Tibial nerve (tissue), 4 donors: ENCODE data around the gene SNX11. TPM values are rescaled to one million over a fixed set of nuclear protein-coding genes. Genes with fewer than 3 reads are reported as not detected.
"Not testable (repeated sequence)": the region's sequence is repeated elsewhere in the genome, so short reads cannot be mapped to it uniquely, and the experiment has no call there.

Experiments used
- DNase-seq, 2 donors: peaks; one replicate each; pipeline ENCODE4 v3.0.0-alpha.2; 2019; ENCODE audit warnings: low spot score in 2 of 2
- H3K27ac ChIP-seq, 4 donors: fragments of 200-600 bp; sonication (generic) in 3 of 4; one replicate each; pipeline ENCODE4 v1.5.1; 2017 to 2019; ENCODE audit warnings: mild to moderate bottlenecking in 1 of 4
- H3K27me3 ChIP-seq, 2 donors: fragments of 200-600 bp; sonication (generic) in 1 of 2; one replicate each; pipeline versions ENCODE4 v1.5.1 to v1.6.0; 2017 to 2019
- H3K36me3 ChIP-seq, 3 donors: fragments of 200-600 bp; sonication (generic); one replicate each; pipeline ENCODE4 v1.5.1; 2018 to 2019
- H3K4me1 ChIP-seq, 4 donors: fragments of 200-600 bp; sonication (generic) in 3 of 4; one replicate each; pipeline ENCODE4 v1.5.1; 2017 to 2019
- H3K4me3 ChIP-seq, 4 donors: fragments of 200-600 bp; sonication (generic) in 3 of 4; one replicate each; pipeline ENCODE4 v1.5.1; 2017 to 2019; ENCODE audit warnings: mild to moderate bottlenecking in 1 of 4, moderate library complexity in 1 of 4
- H3K9me3 ChIP-seq, 4 donors: fragments of 200-600 bp; sonication (generic) in 3 of 4; one replicate each; pipeline ENCODE4 v1.5.1; 2017 to 2019
- CTCF ChIP-seq, 5 experiments: fragments of 200-600 bp in 3 of 5; fragments of 450-650 bp in 2 of 5; sonication (generic) in 3 of 5; IDR thresholded peaks; one replicate each; pipeline ENCODE4 v1.5.1; 2016 to 2019; ENCODE audit warnings: antibody characterized with exemption in 5 of 5, mild to moderate bottlenecking in 3 of 5, moderate library complexity in 2 of 5
- EP300 ChIP-seq, 2 donors: sonication (generic); formaldehyde crosslinking; IDR thresholded peaks; one replicate each; pipeline ENCODE4 v1.6.1; 2017; ENCODE audit warnings: antibody characterized with exemption in 2 of 2, mild to moderate bottlenecking in 1 of 2
- POLR2A ChIP-seq, 2 donors: fragments of 450-650 bp; IDR thresholded peaks; one replicate each; pipeline ENCODE4 v1.6.1; 2017; ENCODE audit warnings: antibody characterized with exemption in 2 of 2, mild to moderate bottlenecking in 2 of 2, moderate library complexity in 2 of 2
- WGBS, 2 donors: methylation state at CpG; one replicate each; pipeline ENCODE4 v1.1.5; 2018; 5-methylcytosine and 5-hydroxymethylcytosine counted together
- total RNA-seq, 4 donors: library from RNA; depleted of rRNA; stranded (reverse); fragments of >200 nt; gene quantifications; one replicate each; pipeline ENCODE4 v1.1.0, GENCODE V29; 2016

The SNX11 gene
- total RNA-seq, 4 donors from 2014 or later = 10.0 to 17.2 (median 16.2) TPM

GRCh38 chr17:48067808-48068207 is 39.8 kb upstream of the SNX11 start:
- H3K9me3 ChIP-seq, H3K27me3 ChIP-seq, H3K4me3 ChIP-seq: not testable (repeated sequence)
- peak in 1 of 2 donors; percentile 59 for TF ChIP-seq EP300 (IDR thresholded peaks at IDR 0.05)
- peak overlapping the region in 2 of 4 donors; percentile 21 to 58 for H3K27ac ChIP-seq
- peaks cover 0 to 92% (median 0%) of the 10 kb centered on the region in 3 donors for H3K36me3 ChIP-seq
- 83 to 87% methylated on average over 2 of the region's 2 CpGs for WGBS, 2 donors
- peaks cover 0 to 56% (median 0%) of the 10 kb centered on the region in 4 donors for H3K4me1 ChIP-seq
- DNase-seq = peak in 1 of 2 donors; percentile 53

- Histone ChIP-seq H3K36me3 (peaks cover 0 to 92% (median 0%) of the 10 kb centered on the region in 3 donors), H3K9me3 (no peaks in the 10 kb centered on the region), H3K27ac (peak overlapping the region in 2 of 4 donors; percentile 21 to 58), H3K27me3 (no peaks in the 10 kb centered on the region), H3K4me3 (no peak overlapping the region), H3K4me1 (peaks cover 0 to 50% (median 0%) of the 10 kb centered on the region in 4 donors)
- 67 to 72% methylated on average over 3 of the region's 3 CpGs for WGBS, 2 donors
- DNase-seq = no peak
- TF ChIP-seq POLR2A (IDR thresholded peaks at IDR 0.05) (no peak), EP300 (IDR thresholded peaks at IDR 0.05) (no peak), CTCF (IDR thresholded peaks at IDR 0.05) (no peak)
Observed at GRCh38 chr17:48068491-48068961, 39.0 kb upstream of the SNX11 start.

- 35 to 36% methylated on average over 2 of the region's 2 CpGs for WGBS, 2 donors
- Histone ChIP-seq H3K27ac (peak overlapping the region in 2 of 4 donors; percentile 44 to 47), H3K27me3 (no peaks in the 10 kb centered on the region), H3K36me3 (peaks cover 0 to 83% (median 0%) of the 10 kb centered on the region in 3 donors), H3K4me3 (no peak overlapping the region), H3K9me3 (no peaks in the 10 kb centered on the region), H3K4me1 (peaks cover 0 to 45% (median 2%) of the 10 kb centered on the region in 4 donors)
- TF ChIP-seq EP300 (IDR thresholded peaks at IDR 0.05) (no peak), CTCF (IDR thresholded peaks at IDR 0.05) (no peak), POLR2A (IDR thresholded peaks at IDR 0.05) (no peak)
- no peak for DNase-seq
Observed at GRCh38 chr17:48070195-48070594, 37.4 kb upstream of the SNX11 start.

- peaks cover 0 to 39% (median 2%) of the 10 kb centered on the region in 4 donors for H3K4me1 ChIP-seq
- H3K27ac ChIP-seq = peak overlapping the region in 1 of 4 donors; percentile 27
- TF ChIP-seq CTCF (IDR thresholded peaks at IDR 0.05) (no peak), EP300 (IDR thresholded peaks at IDR 0.05) (no peak), POLR2A (IDR thresholded peaks at IDR 0.05) (no peak)
- no peaks in the 10 kb centered on the region for H3K9me3 ChIP-seq
- H3K36me3 ChIP-seq = peaks cover 1 to 87% (median 4%) of the 10 kb centered on the region in 3 donors
- H3K4me3 ChIP-seq = no peak overlapping the region
- no peak for DNase-seq
- H3K27me3 ChIP-seq = no peaks in the 10 kb centered on the region
- WGBS, 2 donors = 69 to 72% methylated on average over 2 of the region's 2 CpGs
Observed at GRCh38 chr17:48071654-48072053, 35.9 kb upstream of the SNX11 start.

- H3K27ac ChIP-seq = peak overlapping the region in 2 of 4 donors; percentile 33 to 73
- not testable (repeated sequence) for H3K27me3 ChIP-seq, DNase-seq, H3K9me3 ChIP-seq, H3K4me3 ChIP-seq
- H3K36me3 ChIP-seq = peaks cover 2 to 81% (median 4%) of the 10 kb centered on the region in 3 donors
- WGBS, 2 donors = 91 to 94% methylated on average over 9 of the region's 9 CpGs
- H3K4me1 ChIP-seq = peaks cover 0 to 32% (median 2%) of the 10 kb centered on the region in 4 donors
Observed at GRCh38 chr17:48072811-48073210, 34.8 kb upstream of the SNX11 start.

- DNase-seq, H3K9me3 ChIP-seq, H3K27me3 ChIP-seq, H3K4me3 ChIP-seq: not testable (repeated sequence)
- peaks cover 2 to 73% (median 4%) of the 10 kb centered on the region in 3 donors for H3K36me3 ChIP-seq
- WGBS, 2 donors = 90 to 94% methylated on average over 5 of the region's 5 CpGs
- H3K27ac ChIP-seq = peak overlapping the region; percentile 14 to 73 (median 52)
- H3K4me1 ChIP-seq = peaks cover 0 to 25% (median 2%) of the 10 kb centered on the region in 4 donors
Observed at GRCh38 chr17:48073566-48074094, 33.9 kb upstream of the SNX11 start.
